Stimulated activated CD4-positive, alpha-beta T cell treated with anti-CD3 and anti-CD28 coated beads, Interleukin-4, amount 100 ng/mL, for 1 hour (primary cell): ENCODE results near the gene TGIF1.

Source experiments
- DNase-seq: peaks from one replicate; pipeline ENCODE4 v3.0.0-alpha.2; 2020

Gene TGIF1

GRCh38 chr18:3489462-3489861, 39.5 kb downstream of the TGIF1 start:
- no peak for DNase-seq

- no peak for DNase-seq
Measured at GRCh38 chr18:3491981-3492555, 42.1 kb downstream of the TGIF1 start.

DNA sequence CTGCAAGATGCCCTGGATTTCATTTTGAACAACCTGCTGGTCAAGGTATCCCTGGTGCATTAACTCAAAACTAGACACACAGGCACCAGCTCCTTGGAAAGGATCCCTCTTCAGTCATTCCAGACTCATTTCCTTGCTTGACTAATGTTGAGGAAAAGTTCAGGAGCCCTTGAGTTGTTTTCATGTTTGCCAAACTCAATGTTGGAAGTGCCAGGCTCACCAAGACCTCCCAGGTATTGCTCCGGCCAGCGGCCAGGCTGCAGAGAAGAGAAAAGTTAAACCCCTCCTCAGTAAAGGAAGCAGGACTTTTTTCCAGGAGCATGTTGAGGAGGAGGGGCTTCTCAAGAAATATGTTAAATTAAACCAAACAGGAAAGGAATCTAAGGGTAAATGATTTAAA, 42.7 kb downstream of the TGIF1 start:
- no peak for DNase-seq

DNA sequence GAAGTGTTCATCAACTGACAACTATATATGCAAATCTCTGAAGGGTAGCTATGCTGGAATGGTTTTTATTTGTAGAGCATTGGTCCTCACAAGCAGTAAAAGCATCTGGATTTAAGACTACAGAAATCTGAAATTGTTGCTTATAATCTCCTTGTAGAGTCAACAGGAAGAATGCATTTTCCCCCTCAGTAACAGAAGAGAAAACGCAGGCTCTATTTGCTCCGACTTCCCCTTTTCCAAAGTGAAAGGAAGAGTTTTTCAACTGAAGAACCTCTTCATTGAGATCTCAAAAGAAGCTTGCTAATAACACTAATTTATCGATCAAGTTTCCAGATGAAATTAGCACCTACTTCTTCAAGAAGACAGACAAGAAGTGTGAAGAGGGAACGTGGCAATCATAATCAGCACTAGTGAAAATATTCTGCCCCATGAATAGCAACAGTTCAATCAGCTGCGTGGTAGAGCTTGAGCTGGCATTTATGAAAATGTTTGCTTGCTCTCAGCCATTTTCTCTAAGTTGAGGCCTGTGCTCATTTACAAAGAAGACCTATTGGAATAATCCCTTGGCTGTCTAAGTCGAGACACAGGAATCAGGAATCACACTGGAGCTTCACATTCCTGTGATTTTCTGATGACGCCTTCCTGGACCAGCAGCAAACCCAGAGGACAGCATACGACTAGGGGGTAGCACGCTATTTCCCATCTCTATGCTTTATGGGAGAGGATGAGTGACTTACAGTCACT, 43.7 kb downstream of the TGIF1 start:
- DNase-seq: no peak

DNA sequence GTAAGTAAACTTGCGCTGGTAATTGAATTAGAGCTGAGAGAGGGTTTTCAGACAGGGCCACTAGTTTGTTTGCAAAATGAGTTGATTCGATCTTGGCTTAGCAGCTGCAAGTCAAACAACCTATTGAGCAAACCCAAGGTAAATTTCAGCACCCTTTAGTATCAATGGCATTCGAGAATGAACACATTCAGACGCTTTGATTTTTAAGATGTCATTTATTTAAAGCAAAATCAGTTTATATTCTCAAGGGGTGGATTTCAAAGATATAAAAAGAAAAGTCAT, 44.2 kb downstream of the TGIF1 start:
- DNase-seq: no peak

DNA sequence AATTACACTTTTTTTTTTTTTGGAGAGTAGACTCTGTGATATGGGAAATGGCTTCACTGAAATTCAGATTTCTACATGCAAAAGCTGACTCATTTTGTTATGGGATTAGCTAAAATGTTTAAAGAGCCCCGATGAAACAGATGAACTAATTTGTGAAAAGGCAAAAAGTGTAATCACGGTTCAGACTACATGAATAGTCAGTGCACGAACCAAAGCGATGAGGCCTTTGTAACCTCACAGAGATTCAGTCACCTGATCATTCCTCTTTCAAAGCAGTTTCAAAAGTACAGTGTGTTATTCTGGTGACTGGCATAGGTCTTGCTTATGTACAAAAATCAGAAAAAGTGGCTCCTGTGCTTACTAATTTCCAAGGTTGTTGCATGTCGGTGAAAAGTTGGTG, 44.6 kb downstream of the TGIF1 start:
- no peak for DNase-seq

DNA sequence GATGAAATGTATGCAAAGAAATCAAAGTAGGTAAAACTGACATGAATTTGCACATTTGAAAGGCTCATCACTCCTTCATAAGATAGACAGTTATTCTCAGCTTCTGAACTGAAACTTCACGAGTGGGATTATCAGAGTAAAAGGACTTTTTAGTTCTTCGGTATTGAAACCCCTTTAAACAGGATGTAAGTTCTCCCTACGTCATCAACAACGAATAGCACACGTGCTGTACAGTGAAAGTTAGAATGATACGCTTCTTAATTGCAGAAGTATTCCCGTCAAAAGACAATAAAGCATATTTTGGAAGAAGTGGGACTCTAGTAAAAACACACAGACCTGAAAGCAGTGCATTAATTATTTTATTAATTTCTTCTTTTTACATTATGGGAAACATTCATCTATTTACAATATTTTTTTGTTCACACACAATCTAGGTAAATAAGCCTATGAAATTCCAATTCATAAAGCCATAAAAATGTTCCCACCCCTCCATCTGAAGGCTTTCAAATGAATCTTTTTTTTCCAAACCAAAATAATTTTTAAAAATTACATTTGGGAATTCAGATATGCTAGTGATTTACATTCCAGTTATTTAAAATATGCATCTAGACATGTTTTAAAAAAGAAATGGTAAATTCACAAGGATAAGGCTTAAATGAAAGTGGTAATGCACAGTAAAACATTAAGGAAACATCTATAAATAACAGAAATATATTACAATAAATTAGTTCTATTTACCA, 45.9 kb downstream of the TGIF1 start:
- DNase-seq: no peak

DNA sequence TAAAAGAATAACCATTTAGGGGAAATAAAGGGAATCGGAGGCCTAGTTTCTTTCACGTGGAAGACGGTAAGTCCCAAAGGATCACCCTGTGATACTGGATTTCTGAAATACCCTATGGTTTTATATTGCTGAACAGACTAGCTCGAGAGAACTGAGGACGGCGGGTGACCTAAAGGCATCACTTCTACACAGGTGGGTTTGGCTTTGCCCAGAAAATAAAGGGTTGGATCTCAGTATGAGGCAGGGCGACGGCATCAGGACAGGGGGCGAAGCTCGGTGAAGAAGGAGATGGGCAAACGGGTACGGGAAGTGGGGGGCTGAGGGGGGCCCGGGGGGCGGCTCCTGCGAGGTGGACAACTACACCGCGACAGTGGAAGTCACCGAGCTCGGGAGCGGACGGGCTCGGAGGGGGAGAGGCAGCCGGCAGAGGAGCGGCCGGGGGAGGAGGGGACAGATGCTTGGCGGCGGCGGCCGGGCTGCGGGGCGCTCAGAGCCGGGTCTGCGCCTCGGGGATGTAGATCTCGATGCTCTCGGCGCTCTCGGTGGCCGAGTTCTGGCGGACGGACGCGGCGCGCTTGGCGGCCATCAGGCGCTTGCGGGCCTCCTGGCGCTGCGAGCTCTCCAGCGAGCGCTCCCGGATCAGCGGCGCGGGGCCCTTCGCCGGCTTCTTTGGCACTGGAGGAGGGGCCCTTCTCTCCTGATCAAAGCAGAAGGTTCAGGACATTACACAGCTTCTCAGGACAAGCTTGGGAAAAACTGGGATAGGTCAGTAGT, 48.9 kb downstream of the TGIF1 start:
- peak; percentile 21 for DNase-seq

GRCh38 chr18:3499501-3499900, 49.5 kb downstream of the TGIF1 start:
- DNase-seq: no peak

GRCh38 chr18:3500016-3500415, 50.0 kb downstream of the TGIF1 start:
- DNase-seq: no peak

DNA sequence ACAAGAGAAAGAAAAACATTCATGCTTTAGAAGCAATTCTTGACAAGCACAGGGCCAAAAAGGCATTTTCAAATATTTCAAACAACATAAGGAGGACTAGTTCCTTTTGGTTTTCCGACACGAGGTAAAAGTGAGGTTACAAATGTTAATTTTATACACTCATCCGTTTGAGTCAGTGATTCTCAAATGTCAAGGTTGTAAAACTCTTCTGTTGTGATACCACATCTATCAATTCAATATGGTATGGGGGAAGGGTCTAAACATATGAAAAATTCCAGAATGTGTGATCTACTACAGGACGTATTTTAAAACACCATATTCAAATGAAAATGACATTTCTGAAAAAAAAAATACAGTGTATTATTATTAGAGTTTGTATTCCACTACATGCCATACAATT, 52.7 kb downstream of the TGIF1 start:
- DNase-seq: no peak

DNA sequence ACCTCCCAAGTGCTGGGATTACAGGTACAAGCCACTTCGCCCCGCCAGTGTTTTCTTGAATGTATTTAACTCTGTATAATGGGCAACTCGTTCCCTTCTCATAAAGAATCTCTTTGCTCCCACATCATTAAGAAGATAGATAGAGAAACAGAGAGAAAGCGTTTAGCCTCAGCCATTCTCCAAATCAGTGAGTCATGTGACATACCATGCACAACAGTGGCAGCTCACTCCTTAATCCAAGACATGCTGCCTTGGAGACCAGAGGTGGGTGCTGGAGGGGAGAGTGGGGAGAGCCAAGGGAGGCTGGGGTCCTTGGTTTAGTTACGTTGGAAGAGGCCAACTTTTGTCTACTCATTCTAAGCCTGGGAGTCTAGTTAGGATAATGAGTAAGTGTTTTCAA, 54.7 kb downstream of the TGIF1 start:
- DNase-seq: no peak

DNA sequence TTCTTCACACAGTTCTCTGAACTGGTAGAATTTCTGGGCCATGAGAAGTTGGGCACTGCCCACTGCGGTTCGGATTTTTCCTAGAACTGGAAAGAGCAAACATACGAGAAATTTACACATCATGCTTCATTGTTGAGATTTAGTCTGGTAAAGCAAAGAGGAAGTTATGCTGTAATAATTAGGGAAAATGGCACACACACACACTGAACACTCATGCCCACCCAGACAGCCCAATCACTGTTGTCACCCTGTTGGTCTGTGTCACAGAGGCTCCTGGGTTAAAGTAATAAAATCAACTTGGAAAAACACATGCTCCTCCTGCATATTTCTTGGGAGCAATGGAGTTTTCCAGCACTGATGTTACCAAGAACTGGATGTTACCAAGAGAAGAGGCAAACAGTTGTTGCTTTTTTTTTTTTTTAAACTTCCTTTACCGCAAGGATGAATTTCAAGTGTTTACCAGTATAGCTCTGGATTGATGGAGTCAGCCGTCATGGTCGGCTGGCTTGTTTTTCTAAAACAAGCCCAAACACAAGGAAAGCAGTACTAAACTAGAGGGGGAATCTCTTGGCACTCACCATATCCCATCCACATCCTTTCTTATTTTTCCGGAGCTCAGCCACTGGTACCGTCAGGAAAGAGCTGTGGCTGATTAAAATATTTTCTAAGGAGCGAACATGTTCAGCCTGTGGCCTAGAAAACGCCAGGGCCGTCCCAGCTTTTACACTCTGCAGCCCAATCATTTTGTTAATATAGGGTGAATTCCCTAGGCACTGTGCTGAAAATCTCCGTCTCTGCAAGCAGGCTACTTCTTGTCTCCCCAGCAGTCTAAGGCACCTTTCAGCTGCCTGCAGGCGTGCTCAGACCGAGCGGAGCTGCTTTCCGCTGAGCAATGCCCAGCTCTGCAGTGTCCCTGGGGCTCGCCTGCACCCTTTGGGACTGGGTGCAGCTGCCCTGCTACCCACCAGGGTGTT, 58.9 kb downstream of the TGIF1 start:
- no peak for DNase-seq
